Peyer's patch (tissue), 4 donors: ENCODE measurements around the gene RELCH. TPM values are rescaled to one million over a fixed set of nuclear protein-coding genes. Genes with fewer than 3 reads are reported as not detected.

Source experiments
- DNase-seq, 3 donors: peaks; one replicate each; pipeline ENCODE4 v3.0.0-alpha.2; 2017 to 2019
- H3K27ac ChIP-seq, 4 donors: fragments of 200-600 bp; sonication (generic); one replicate each; pipeline ENCODE4 v1.5.1; 2016 to 2019
- H3K27me3 ChIP-seq, 2 donors: fragments of 200-600 bp; sonication (generic); one replicate each; pipeline ENCODE4 v1.5.1; 2019
- H3K36me3 ChIP-seq, 3 donors: fragments of 200-600 bp; sonication (generic); one replicate each; pipeline ENCODE4 v1.5.1; 2016 to 2019
- H3K4me1 ChIP-seq, 4 donors: fragments of 200-600 bp; sonication (generic); one replicate each; pipeline ENCODE4 v1.5.1; 2016 to 2019
- H3K4me3 ChIP-seq, 4 donors: fragments of 200-600 bp; sonication (generic); 1 replicate in 3 of 4; 2 replicates in 1 of 4; pipeline ENCODE4 v1.5.1; 2016 to 2019; ENCODE audit warnings: mild to moderate bottlenecking in 1 of 4
- H3K9me3 ChIP-seq, 4 donors: fragments of 200-600 bp; sonication (generic); one replicate each; pipeline ENCODE4 v1.5.1; 2016 to 2019; ENCODE audit warnings: mild to moderate bottlenecking in 1 of 4
- CTCF ChIP-seq, 6 experiments: fragments of 450-650 bp in 4 of 6; fragments of 200-600 bp in 2 of 6; sonication (generic) in 1 of 6; IDR thresholded peaks; one replicate each; pipeline ENCODE4 v1.5.1; 2017 to 2019; ENCODE audit warnings: antibody characterized with exemption in 6 of 6, mild to moderate bottlenecking in 3 of 6, moderate library complexity in 1 of 6
- POLR2A ChIP-seq, 2 donors: fragments of 450-650 bp; IDR thresholded peaks; one replicate each; pipeline ENCODE4 v1.5.1; 2017; ENCODE audit warnings: antibody characterized with exemption in 2 of 2, mild to moderate bottlenecking in 2 of 2, moderate library complexity in 2 of 2
- total RNA-seq, 4 donors: library from RNA; depleted of rRNA; stranded (reverse); fragments of >200 nt; gene quantifications; one replicate each; pipeline ENCODE4 v1.1.0, GENCODE V29; 2016

Gene RELCH
- total RNA-seq, 4 donors from 2014 or later: 51.1 to 71.6 (median 55.6) TPM

- no peak overlapping the region for H3K4me3 ChIP-seq
- H3K27me3 ChIP-seq: no peaks in the 10 kb centered on the region
- no peaks in the 10 kb centered on the region for H3K36me3 ChIP-seq
- no peak for TF ChIP-seq POLR2A (IDR thresholded peaks at IDR 0.05)
- no peak for TF ChIP-seq CTCF (IDR thresholded peaks at IDR 0.05)
- no peak overlapping the region for H3K27ac ChIP-seq
- DNase-seq: no peak
- no peaks in the 10 kb centered on the region for H3K9me3 ChIP-seq
- H3K4me1 ChIP-seq: peaks cover 0 to 77% (median 5%) of the 10 kb centered on the region in 4 donors
Observed at GRCh38 chr18:62332964-62333695, 146.1 kb downstream of the RELCH start.

GRCh38 chr18:62334120-62334519 lies 147.1 kb downstream of the RELCH start:
- no peaks in the 10 kb centered on the region for H3K9me3 ChIP-seq
- H3K4me3 ChIP-seq: peak overlapping the region in 1 of 4 donors; percentile 20
- peaks cover 0 to 81% (median 4%) of the 10 kb centered on the region in 4 donors for H3K4me1 ChIP-seq
- H3K27me3 ChIP-seq: no peaks in the 10 kb centered on the region
- H3K36me3 ChIP-seq: no peaks in the 10 kb centered on the region
- DNase-seq: peak in 2 of 3 donors; percentile 75 to 83
- TF ChIP-seq POLR2A (IDR thresholded peaks at IDR 0.05): peak in 1 of 2 donors; percentile 31
- TF ChIP-seq CTCF (IDR thresholded peaks at IDR 0.05): no peak
- peak overlapping the region in 3 of 4 donors; percentile 54 to 87 (median 79) for H3K27ac ChIP-seq

GRCh38 chr18:62335494-62335893 lies 148.4 kb downstream of the RELCH start:
- no peak for TF ChIP-seq CTCF (IDR thresholded peaks at IDR 0.05)
- TF ChIP-seq POLR2A (IDR thresholded peaks at IDR 0.05): no peak
- Histone ChIP-seq H3K9me3 (no peaks in the 10 kb centered on the region), H3K36me3 (no peaks in the 10 kb centered on the region), H3K27me3 (no peaks in the 10 kb centered on the region), H3K4me3 (no peak overlapping the region), H3K4me1 (peaks cover 0 to 70% (median 2%) of the 10 kb centered on the region in 4 donors), H3K27ac (no peak overlapping the region)
- no peak for DNase-seq

GRCh38 chr18:62336618-62337017 lies 149.6 kb downstream of the RELCH start:
- Histone ChIP-seq H3K27me3 (no peaks in the 10 kb centered on the region), H3K27ac (no peak overlapping the region), H3K36me3 (no peaks in the 10 kb centered on the region), H3K4me1 (peaks cover 0 to 60% (median 2%) of the 10 kb centered on the region in 4 donors), H3K9me3 (no peaks in the 10 kb centered on the region), H3K4me3 (no peak overlapping the region)
- no peak for DNase-seq
- no peak for TF ChIP-seq CTCF (IDR thresholded peaks at IDR 0.05)
- TF ChIP-seq POLR2A (IDR thresholded peaks at IDR 0.05): no peak

- DNase-seq: peak in 1 of 3 donors; percentile 68
- H3K27ac ChIP-seq: peak overlapping the region in 1 of 4 donors; percentile 54
- H3K9me3 ChIP-seq: no peaks in the 10 kb centered on the region
- no peaks in the 10 kb centered on the region for H3K27me3 ChIP-seq
- no peak overlapping the region for H3K4me3 ChIP-seq
- H3K36me3 ChIP-seq: no peaks in the 10 kb centered on the region
- no peak for TF ChIP-seq POLR2A (IDR thresholded peaks at IDR 0.05)
- no peak for TF ChIP-seq CTCF (IDR thresholded peaks at IDR 0.05)
- peaks cover 0 to 60% (median 2%) of the 10 kb centered on the region in 4 donors for H3K4me1 ChIP-seq
Observed at GRCh38 chr18:62337336-62337735, 150.3 kb downstream of the RELCH start.
